ENCODE data around the gene DAPK2.
"Not testable (repeated sequence)": the region's sequence is repeated elsewhere in the genome, so short reads cannot be mapped to it uniquely, and the experiment has no call there.

DAPK2 gene

GRCh38 chr15:63971427-63971805 is 74.9 kb downstream of the DAPK2 start:
- DNase-seq, result no peak

- DNase-seq, result no peak
Measured at GRCh38 chr15:63970621-63971426, 75.5 kb downstream of the DAPK2 start.

- DNase-seq, result peak; percentile 66
Measured at GRCh38 chr15:63969652-63970421, 76.4 kb downstream of the DAPK2 start.

GRCh38 chr15:63968700-63969099 is 77.6 kb downstream of the DAPK2 start:
- DNase-seq, result no peak

GRCh38 chr15:63968122-63968524 is 78.2 kb downstream of the DAPK2 start:
- DNase-seq, result no peak

- DNase-seq, result no peak
Measured at GRCh38 chr15:63967616-63968015, 78.7 kb downstream of the DAPK2 start.

- DNase-seq, result not testable (repeated sequence)
Measured at GRCh38 chr15:63962947-63963721, 83.2 kb downstream of the DAPK2 start.

- DNase-seq, result no peak
Measured at GRCh38 chr15:63953524-63953923, 92.8 kb downstream of the DAPK2 start.

- no peak for DNase-seq
Measured at GRCh38 chr15:63950911-63951481, 95.3 kb downstream of the DAPK2 start.

- DNase-seq, result no peak
Measured at GRCh38 chr15:63948971-63949370, 97.3 kb downstream of the DAPK2 start.

- DNase-seq, result no peak
Measured at GRCh38 chr15:63948436-63948835, 97.8 kb downstream of the DAPK2 start.

GRCh38 chr15:63947228-63947627 is 99.1 kb downstream of the DAPK2 start:
- DNase-seq, result no peak

- DNase-seq, result no peak
Measured at GRCh38 chr15:63946524-63947065, 99.7 kb downstream of the DAPK2 start.

- DNase-seq, result no peak
Measured at GRCh38 chr15:63945838-63946298, 100.4 kb downstream of the DAPK2 start.

- DNase-seq, result peak; percentile 21
Measured at GRCh38 chr15:63945007-63945788, 101.1 kb downstream of the DAPK2 start.

GRCh38 chr15:63944681-63944955 is 101.7 kb downstream of the DAPK2 start:
- no peak for DNase-seq

GRCh38 chr15:63943829-63944680 is 102.2 kb downstream of the DAPK2 start:
- no peak for DNase-seq

- no peak for DNase-seq
Measured at GRCh38 chr15:63942486-63943365, 103.6 kb downstream of the DAPK2 start.

GRCh38 chr15:63941698-63942465 is 104.4 kb downstream of the DAPK2 start:
- no peak for DNase-seq
